Testis (tissue), 2 donors: Measurements from ENCODE around the gene C2CD3.

Experiments
- POLR2A ChIP-seq: fragments of 450-650 bp; IDR thresholded peaks from one replicate; pipeline ENCODE4 v1.6.1; 2017; ENCODE audit warnings: antibody characterized with exemption, mild to moderate bottlenecking, moderate library complexity
- TF ChIP-seq, protein P1 (sequence below), 3 experiments: fragments of 450-650 bp in 2 of 3; fragments of 200-600 bp in 1 of 3; sonication (generic) in 1 of 3; IDR thresholded peaks; one replicate each; pipeline ENCODE4 v1.5.1; 2016 to 2019; ENCODE audit warnings: antibody characterized with exemption in 3 of 3, mild to moderate bottlenecking in 2 of 3, moderate library complexity in 1 of 3

DNA sequence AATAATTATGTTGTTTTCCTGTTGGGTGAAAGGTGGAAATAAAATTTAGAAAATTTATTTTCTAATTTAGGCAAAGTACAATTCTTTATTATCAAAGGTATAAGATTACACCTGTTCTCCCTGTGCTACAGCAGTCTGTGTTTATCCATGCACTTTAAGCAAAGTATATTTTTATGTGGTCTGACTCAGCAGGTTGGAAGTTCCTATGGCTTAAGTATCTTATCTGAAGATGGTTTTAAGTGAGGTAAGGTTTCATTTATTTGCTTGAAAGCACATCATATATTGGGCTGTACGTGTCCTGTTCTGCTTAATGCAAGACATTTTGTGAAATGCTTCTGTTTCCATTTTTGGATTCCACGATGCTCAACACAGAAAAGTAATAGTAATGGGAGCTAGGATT, 14.9 kb upstream of the C2CD3 start:
- TF ChIP-seq, protein P1, sequence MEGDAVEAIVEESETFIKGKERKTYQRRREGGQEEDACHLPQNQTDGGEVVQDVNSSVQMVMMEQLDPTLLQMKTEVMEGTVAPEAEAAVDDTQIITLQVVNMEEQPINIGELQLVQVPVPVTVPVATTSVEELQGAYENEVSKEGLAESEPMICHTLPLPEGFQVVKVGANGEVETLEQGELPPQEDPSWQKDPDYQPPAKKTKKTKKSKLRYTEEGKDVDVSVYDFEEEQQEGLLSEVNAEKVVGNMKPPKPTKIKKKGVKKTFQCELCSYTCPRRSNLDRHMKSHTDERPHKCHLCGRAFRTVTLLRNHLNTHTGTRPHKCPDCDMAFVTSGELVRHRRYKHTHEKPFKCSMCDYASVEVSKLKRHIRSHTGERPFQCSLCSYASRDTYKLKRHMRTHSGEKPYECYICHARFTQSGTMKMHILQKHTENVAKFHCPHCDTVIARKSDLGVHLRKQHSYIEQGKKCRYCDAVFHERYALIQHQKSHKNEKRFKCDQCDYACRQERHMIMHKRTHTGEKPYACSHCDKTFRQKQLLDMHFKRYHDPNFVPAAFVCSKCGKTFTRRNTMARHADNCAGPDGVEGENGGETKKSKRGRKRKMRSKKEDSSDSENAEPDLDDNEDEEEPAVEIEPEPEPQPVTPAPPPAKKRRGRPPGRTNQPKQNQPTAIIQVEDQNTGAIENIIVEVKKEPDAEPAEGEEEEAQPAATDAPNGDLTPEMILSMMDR (IDR thresholded peaks at IDR 0.05): no peak
- no peak for TF ChIP-seq POLR2A
